Activated B cell treated with CpG ODN at 0.5 μM for 24 hours (primary cell): ENCODE measurements around the gene DLX2. TPM values are rescaled to one million over a fixed set of nuclear protein-coding genes. Genes with fewer than 3 reads are reported as not detected.

Experiments used
- ATAC-seq: fragments of 200-7000 bp; cut with Tn5 transposase; one replicate; pipeline ENCODE4 v1.10.0; 2021; ENCODE audit warnings: low read depth, mild to moderate bottlenecking, moderate library complexity
- CTCF ChIA-PET: fragments of 350-600 bp; sonication (Branson Sonifier 250); formaldehyde crosslinking; loops from one replicate; lab custom pipeline; 2021; ENCODE audit warnings: antibody characterized with exemption; lab: Charles Lee
- POLR2A ChIA-PET: fragments of 350-600 bp; sonication (Branson Sonifier 250); formaldehyde crosslinking; loops from one replicate; lab custom pipeline; 2021; ENCODE audit warnings: antibody characterized with exemption; lab: Charles Lee
- DNase-seq: peaks from one replicate; pipeline ENCODE4 v3.0.0; 2022
- H3K27ac Mint-ChIP-seq: one replicate; pipeline ENCODE4 v1.8.0; 2020; ENCODE audit warnings: mixed read lengths
- H3K27me3 Mint-ChIP-seq: one replicate; pipeline ENCODE4 v1.8.0; 2021; ENCODE audit warnings: mixed read lengths
- H3K36me3 Mint-ChIP-seq: one replicate; pipeline ENCODE4 v1.8.0; 2021; ENCODE audit warnings: low read depth, mixed read lengths
- H3K4me1 Mint-ChIP-seq: one replicate; pipeline ENCODE4 v1.8.0; 2021; ENCODE audit warnings: mixed read lengths
- H3K4me3 Mint-ChIP-seq: one replicate; pipeline ENCODE4 v1.8.0; 2020; ENCODE audit warnings: mild to moderate bottlenecking, mixed read lengths
- H3K9me3 Mint-ChIP-seq: one replicate; pipeline ENCODE4 v1.8.0; 2020; ENCODE audit warnings: mixed read lengths
- CTCF ChIP-seq: fragments of 200-600 bp; IDR thresholded peaks from one replicate; pipeline ENCODE4 v1.8.0; 2022; ENCODE audit warnings: antibody characterized with exemption, mild to moderate bottlenecking
- intact Hi-C: fragments of 100-400 bp; cut with micrococcal nuclease; formaldehyde crosslinking; loops from one replicate; pipeline ENCODE4 v1.15.1; 2024
- total RNA-seq: library from RNA; stranded (reverse); gene quantifications from 2 replicates; pipeline ENCODE4 v1.2.3, GENCODE V29; 2022

The DLX2 gene
- total RNA-seq, 1 donor from 2014 or later = 0.16 TPM

- no peak overlapping the region for H3K27ac Mint-ChIP-seq
- H3K36me3 Mint-ChIP-seq = no peaks in the 10 kb centered on the region
- ChIA-PET CTCF (no interaction called here), POLR2A (interaction anchor here (1.0 kb wide), 1 partner anchor 8 kb away, joined by 3 read pairs; no protein-coding TSS in a partner anchor)
- no peak for ATAC-seq
- peaks cover 33% of the 10 kb centered on the region for H3K4me1 Mint-ChIP-seq
- intact Hi-C loops = no loop called here
- no peak for TF ChIP-seq CTCF
- peaks cover 70% of the 10 kb centered on the region for H3K27me3 Mint-ChIP-seq
- H3K4me3 Mint-ChIP-seq = no peak overlapping the region
- H3K9me3 Mint-ChIP-seq = peaks cover 2% of the 10 kb centered on the region
- DNase-seq = no peak
These were observed 9.8 kb downstream of the DLX2 start for GRCh38 chr2:172092716-172093415.

- H3K36me3 Mint-ChIP-seq = peaks cover 2% of the 10 kb centered on the region
- H3K4me3 Mint-ChIP-seq = no peak overlapping the region
- peaks cover 75% of the 10 kb centered on the region for H3K27me3 Mint-ChIP-seq
- DNase-seq = no peak
- no peak for TF ChIP-seq CTCF
- intact Hi-C loops = no loop called here
- peaks cover 35% of the 10 kb centered on the region for H3K4me1 Mint-ChIP-seq
- CTCF ChIA-PET = no interaction called here
- POLR2A ChIA-PET = interaction anchor here (1.0 kb wide), 1 partner anchor 9 kb away, joined by 3 read pairs; no protein-coding TSS in a partner anchor
- H3K9me3 Mint-ChIP-seq = peaks cover 2% of the 10 kb centered on the region
- no peak overlapping the region for H3K27ac Mint-ChIP-seq
- no peak for ATAC-seq
These were observed 10.7 kb downstream of the DLX2 start for GRCh38 chr2:172091761-172092566.

GRCh38 chr2:172091000-172091641, 11.6 kb downstream of the DLX2 start:
- Mint-ChIP-seq H3K27ac (no peak overlapping the region), H3K36me3 (peaks cover 2% of the 10 kb centered on the region), H3K4me1 (peaks cover 35% of the 10 kb centered on the region), H3K4me3 (no peak overlapping the region), H3K27me3 (peaks cover 75% of the 10 kb centered on the region), H3K9me3 (peaks cover 2% of the 10 kb centered on the region)
- no peak for TF ChIP-seq CTCF
- CTCF ChIA-PET = no interaction called here
- DNase-seq = no peak
- POLR2A ChIA-PET = no interaction called here
- intact Hi-C loops = no loop called here
- ATAC-seq = no peak

GRCh38 chr2:172090044-172090961, 12.4 kb downstream of the DLX2 start:
- H3K27me3 Mint-ChIP-seq = peaks cover 73% of the 10 kb centered on the region
- ATAC-seq (no peak), DNase-seq (no peak)
- no peak for TF ChIP-seq CTCF
- H3K36me3 Mint-ChIP-seq = peaks cover 2% of the 10 kb centered on the region
- POLR2A ChIA-PET = no interaction called here
- no peak overlapping the region for H3K27ac Mint-ChIP-seq
- intact Hi-C loops = no loop called here
- peaks cover 32% of the 10 kb centered on the region for H3K4me1 Mint-ChIP-seq
- H3K4me3 Mint-ChIP-seq = no peak overlapping the region
- peaks cover 2% of the 10 kb centered on the region for H3K9me3 Mint-ChIP-seq
- CTCF ChIA-PET = no interaction called here
